GM12878 (cell line): ENCODE measurements around the gene KRT73. TPM values are rescaled to one million over a fixed set of nuclear protein-coding genes. Genes with fewer than 3 reads are reported as not detected.

Experiments
- ATAC-seq: fragments of 200-7000 bp; cut with Tn5 transposase; 3 replicates; pipeline ENCODE4 v1.9.1; 2020; ENCODE audit warnings: mild to moderate bottlenecking, moderate library complexity
- BruUV-seq: library from RNA; stranded (reverse); fragments of 400-500 nt; replicated peaks from 2 replicates; lab custom pipeline; 2021; lab: Mats Ljungman, UMichigan
- CTCF ChIA-PET: fragments of 300-600 bp; sonication (Branson Sonifier 250); formaldehyde crosslinking; extraction: SDS; loops from one replicate; lab custom pipeline; 2021; ENCODE audit warnings: inconsistent platforms; lab: Yijun Ruan, JAX
- POLR2A ChIA-PET: fragments of 350-600 bp; formaldehyde crosslinking; extraction: SDS; loops from one replicate; lab custom pipeline; 2021; ENCODE audit warnings: inconsistent platforms; lab: Charles Lee
- RAD21 ChIA-PET: fragments of 300-600 bp; sonication (Branson Sonifier 250); formaldehyde crosslinking; loops from one replicate; lab custom pipeline; 2023; ENCODE audit warnings: antibody characterized with exemption; ENCODE audit not compliant: unreplicated experiment; lab: Charles Lee
- SMC1A ChIA-PET: fragments of 300-600 bp; sonication (Branson Sonifier 250); formaldehyde crosslinking; loops from one replicate; lab custom pipeline; 2023; ENCODE audit not compliant: unreplicated experiment, uncharacterized antibody; lab: Charles Lee
- DNase-seq: peaks from one replicate; pipeline ENCODE4 v3.0.0-alpha.2; 2011; ENCODE audit warnings: low read depth, low spot score
- FAIRE-seq: peaks from 3 replicates; lab custom pipeline; 2011; peaks lifted over from hg19 to GRCh38; lab: Jason Lieb, UNC
- H2AFZ ChIP-seq: 2 replicates; pipeline ENCODE4 v1.6.0; 2011; ENCODE audit warnings: low read depth, low read length, control low read depth; ENCODE audit not compliant: control insufficient read depth
- H3K27ac ChIP-seq: 2 replicates; pipeline ENCODE4 v1.5.1; 2011; ENCODE audit warnings: control low read depth; ENCODE audit not compliant: control insufficient read depth, insufficient read depth
- H3K27me3 ChIP-seq, 2 experiments: replicated peaks in 1 of 2; 2 replicates each; pipeline versions ENCODE4 v1.6.0 to v1.6.1; 2011; ENCODE audit warnings: low read length in 1 of 2; ENCODE audit not compliant: control insufficient read depth in 2 of 2, insufficient read depth in 2 of 2
- H3K36me3 ChIP-seq, 2 experiments: 2 replicates each; pipeline ENCODE4 v1.5.1; 2011; ENCODE audit warnings: low read length in 1 of 2; ENCODE audit not compliant: control insufficient read depth in 2 of 2, insufficient read depth in 2 of 2
- H3K4me1 ChIP-seq: 2 replicates; pipeline ENCODE4 v1.6.1; 2011; ENCODE audit warnings: mild to moderate bottlenecking, low read length, moderate library complexity, mixed read lengths; ENCODE audit not compliant: control insufficient read depth, insufficient read depth
- H3K4me2 ChIP-seq: 2 replicates; pipeline ENCODE4 v1.6.0; 2011; ENCODE audit warnings: control low read depth; ENCODE audit not compliant: control insufficient read depth, insufficient read depth
- H3K4me3 ChIP-seq: fragments of 200-600 bp; sonication (generic); 2 replicates; pipeline ENCODE4 v1.5.1; 2016
- H3K79me2 ChIP-seq: 2 replicates; pipeline ENCODE4 v1.6.0; 2011; ENCODE audit warnings: low read length; ENCODE audit not compliant: control insufficient read depth, insufficient read depth
- H3K9ac ChIP-seq: 2 replicates; pipeline ENCODE4 v1.8.0; 2011; ENCODE audit warnings: low read length, control low read depth, mixed read lengths; ENCODE audit not compliant: control insufficient read depth, insufficient read depth
- H3K9me3 ChIP-seq: replicated peaks from 3 replicates; pipeline ENCODE4 v1.5.1; 2011; ENCODE audit warnings: mild to moderate bottlenecking, low read length; ENCODE audit not compliant: control insufficient read depth, insufficient read depth
- H4K20me1 ChIP-seq: 2 replicates; pipeline ENCODE4 v1.6.0; 2011; ENCODE audit not compliant: control insufficient read depth, insufficient read depth
- DPF2 ChIP-seq: fragments of 450-650 bp; IDR thresholded peaks from 2 replicates; pipeline ENCODE4 v1.6.1; 2017; ENCODE audit warnings: mild to moderate bottlenecking
- IKZF2 ChIP-seq, 2 experiments: fragments of 450-650 bp; IDR thresholded peaks; 2 replicates each; pipeline ENCODE4 v1.6.1; 2017; ENCODE audit warnings: mild to moderate bottlenecking in 2 of 2, moderate library complexity in 2 of 2
- KAT2A ChIP-seq: conservative IDR thresholded peaks from 2 replicates; pipeline ENCODE4 v1.6.1; 2011; ENCODE audit warnings: low read depth, low read length; ENCODE audit not compliant: control insufficient read depth
- MXI1 ChIP-seq: fragments of 150-350 bp; IDR thresholded peaks from 2 replicates; pipeline ENCODE4 v1.6.1; 2011; ENCODE audit warnings: low read depth, mild to moderate bottlenecking, inconsistent platforms, low read length, improper control_type of control experiment
- NBN ChIP-seq: fragments of 450-650 bp; IDR thresholded peaks from 2 replicates; pipeline ENCODE4 v1.6.1; 2016
- NFYA ChIP-seq: IDR thresholded peaks from 2 replicates; pipeline ENCODE4 v1.6.1; 2011; ENCODE audit warnings: low read depth, mild to moderate bottlenecking, low read length, improper control_type of control experiment, borderline replicate concordance
- PAX5 ChIP-seq: IDR thresholded peaks from 2 replicates; pipeline ENCODE4 v1.6.1; 2011; ENCODE audit warnings: low read depth, low read length, borderline replicate concordance
- RAD51 ChIP-seq: fragments of 450-650 bp; IDR thresholded peaks from 2 replicates; pipeline ENCODE4 v1.6.1; 2016; ENCODE audit warnings: moderate library complexity, mild to moderate bottlenecking, inconsistent platforms
- RELB ChIP-seq: fragments of 450-650 bp; IDR thresholded peaks from 2 replicates; pipeline ENCODE4 v1.6.1; 2017; ENCODE audit warnings: low read depth, mild to moderate bottlenecking, moderate library complexity
- SKIL ChIP-seq: fragments of 450-650 bp; IDR thresholded peaks from 2 replicates; pipeline ENCODE4 v1.6.1; 2017; ENCODE audit warnings: mild to moderate bottlenecking, low read depth, inconsistent platforms; ENCODE audit not compliant: poor library complexity, severe bottlenecking
- SREBF1 ChIP-seq: IDR thresholded peaks from 2 replicates; pipeline ENCODE4 v1.6.1; 2012; ENCODE audit warnings: mild to moderate bottlenecking, low read length
- YBX1 ChIP-seq: fragments of 450-650 bp; IDR thresholded peaks from 2 replicates; pipeline ENCODE4 v1.6.1; 2016; ENCODE audit warnings: antibody characterized with exemption
- WGBS: methylation state at CpG from one replicate; pipeline ENCODE4 v1.1.6; 2016; ENCODE audit warnings: low lambda C conversion rate; ENCODE audit not compliant: insufficient replicate concordance, insufficient coverage; ENCODE audit errors: missing lambda C conversion rate; 5-methylcytosine and 5-hydroxymethylcytosine counted together
- in situ Hi-C: fragments of 300-500 bp; cut with MboI; formaldehyde crosslinking; loops from 9 replicates; pipeline ENCODE4 v1.14.3; 2018; ENCODE audit warnings: mixed read lengths
- intact Hi-C: fragments of 100-400 bp; cut with micrococcal nuclease; formaldehyde crosslinking; loops from one replicate; pipeline ENCODE4 v1.14.2; 2022; ENCODE audit not compliant: unreplicated experiment
- polyA plus RNA-seq, 11 experiments: library from polyadenylated mRNA; depleted of rRNA in 4 of 11; unstranded in 6 of 11; stranded (reverse) in 5 of 11; fragments of >200 nt; fragmentation: Nextera tagmentation in 4 of 11; fragmentation: Illumina TruSeq in 1 of 11; extraction: Ambion mirVana in 4 of 11; extraction: Trizol in 1 of 11; gene quantifications; 1 replicate in 1 of 11; 2 replicates in 10 of 11; pipeline versions ENCODE4 v1.2.1 to v1.2.3, GENCODE V29; 2011 to 2016; ENCODE audit warnings: inconsistent platforms in 2 of 11, missing spikeins in 2 of 11, low read depth in 1 of 11
- total RNA-seq, 4 experiments: library from RNA; depleted of rRNA in 3 of 4; stranded (reverse); fragments of >200 nt in 3 of 4; fragmentation: Illumina TruSeq in 1 of 4; extraction: Trizol in 1 of 4; gene quantifications; 2 replicates each; pipeline versions ENCODE4 v1.2.1 to v1.2.3, GENCODE V29; 2013 to 2021
- TF ChIP-seq, protein P1 (sequence below): IDR thresholded peaks from 2 replicates; pipeline ENCODE4 v1.6.1; 2012; ENCODE audit warnings: mild to moderate bottlenecking, low read depth, low read length

The KRT73 gene
- total and polyA plus RNA-seq, 10 of the 15 experiments (the other 5 are each of a cell fraction or from before 2014, with no cell fraction given), result not detected

DNA sequence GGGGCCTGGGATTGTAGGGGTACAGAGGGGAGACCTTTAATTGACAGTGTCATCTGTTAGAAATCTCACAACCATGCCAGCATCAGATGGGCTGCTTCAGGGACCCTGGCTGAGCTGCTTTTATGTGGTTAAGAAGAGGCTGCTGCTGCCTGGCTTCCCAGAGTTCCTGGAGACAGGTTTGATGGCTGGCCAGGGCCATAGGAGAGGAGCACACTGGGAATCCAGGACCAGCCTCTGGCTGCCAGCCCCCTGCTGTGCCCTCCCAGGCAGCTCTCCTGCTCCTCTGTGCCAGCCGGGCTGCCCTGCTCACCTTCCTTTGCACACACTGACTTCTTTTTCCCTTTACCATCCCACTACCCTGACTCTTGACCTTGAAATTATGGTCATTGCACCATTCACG, 507 bp upstream of the KRT73 start:
- H4K20me1 ChIP-seq, result no peaks in the 10 kb centered on the region
- no peak overlapping the region for H3K9ac ChIP-seq
- no peak overlapping the region for H2AFZ ChIP-seq
- TF ChIP-seq NFYA (no peak), KAT2A (no peak), RELB (no peak), SREBF1 (no peak), SKIL (no peak), DPF2 (no peak), YBX1 (no peak), IKZF2 (IDR thresholded peaks at IDR 0.05) (no peak), MXI1 (no peak), RAD51 (no peak), NBN (no peak), PAX5 (no peak)
- TF ChIP-seq, protein P1, sequence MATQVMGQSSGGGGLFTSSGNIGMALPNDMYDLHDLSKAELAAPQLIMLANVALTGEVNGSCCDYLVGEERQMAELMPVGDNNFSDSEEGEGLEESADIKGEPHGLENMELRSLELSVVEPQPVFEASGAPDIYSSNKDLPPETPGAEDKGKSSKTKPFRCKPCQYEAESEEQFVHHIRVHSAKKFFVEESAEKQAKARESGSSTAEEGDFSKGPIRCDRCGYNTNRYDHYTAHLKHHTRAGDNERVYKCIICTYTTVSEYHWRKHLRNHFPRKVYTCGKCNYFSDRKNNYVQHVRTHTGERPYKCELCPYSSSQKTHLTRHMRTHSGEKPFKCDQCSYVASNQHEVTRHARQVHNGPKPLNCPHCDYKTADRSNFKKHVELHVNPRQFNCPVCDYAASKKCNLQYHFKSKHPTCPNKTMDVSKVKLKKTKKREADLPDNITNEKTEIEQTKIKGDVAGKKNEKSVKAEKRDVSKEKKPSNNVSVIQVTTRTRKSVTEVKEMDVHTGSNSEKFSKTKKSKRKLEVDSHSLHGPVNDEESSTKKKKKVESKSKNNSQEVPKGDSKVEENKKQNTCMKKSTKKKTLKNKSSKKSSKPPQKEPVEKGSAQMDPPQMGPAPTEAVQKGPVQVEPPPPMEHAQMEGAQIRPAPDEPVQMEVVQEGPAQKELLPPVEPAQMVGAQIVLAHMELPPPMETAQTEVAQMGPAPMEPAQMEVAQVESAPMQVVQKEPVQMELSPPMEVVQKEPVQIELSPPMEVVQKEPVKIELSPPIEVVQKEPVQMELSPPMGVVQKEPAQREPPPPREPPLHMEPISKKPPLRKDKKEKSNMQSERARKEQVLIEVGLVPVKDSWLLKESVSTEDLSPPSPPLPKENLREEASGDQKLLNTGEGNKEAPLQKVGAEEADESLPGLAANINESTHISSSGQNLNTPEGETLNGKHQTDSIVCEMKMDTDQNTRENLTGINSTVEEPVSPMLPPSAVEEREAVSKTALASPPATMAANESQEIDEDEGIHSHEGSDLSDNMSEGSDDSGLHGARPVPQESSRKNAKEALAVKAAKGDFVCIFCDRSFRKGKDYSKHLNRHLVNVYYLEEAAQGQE, result no peak
- H3K79me2 ChIP-seq, result no peaks in the 10 kb centered on the region
- no peak overlapping the region for H3K4me3 ChIP-seq
- 0% methylated on average over 1 of the region's 2 CpGs for WGBS
- RAD21 ChIA-PET, result no interaction called here
- no TSS peak for BruUV-seq
- H3K27ac ChIP-seq, result no peak overlapping the region
- no peak for FAIRE-seq
- SMC1A ChIA-PET, result no interaction called here
- in situ Hi-C loops, result no loop called here
- DNase-seq, result no peak
- intact Hi-C loops, result no loop called here
- no peak for ATAC-seq
- peaks cover 0 to 3% of the 10 kb centered on the region in 2 experiments; a peak in 3 of 4 replicates for H3K27me3 ChIP-seq
- H3K36me3 ChIP-seq, result no peaks in the 10 kb centered on the region
- H3K4me2 ChIP-seq, result no peak overlapping the region
- CTCF ChIA-PET, result no interaction called here
- POLR2A ChIA-PET, result no interaction called here
- H3K9me3 ChIP-seq, result no peaks in the 10 kb centered on the region
- H3K4me1 ChIP-seq, result no peaks in the 10 kb centered on the region
